Hepatocyte (in vitro differentiated cells): ENCODE data around the gene PTPRD.
"Not testable (repeated sequence)": the region's sequence is repeated elsewhere in the genome, so short reads cannot be mapped to it uniquely, and the experiment has no call there.

Source experiments
- CTCF ChIP-seq: fragments of 200-600 bp; sonication (generic); IDR thresholded peaks from 2 replicates; pipeline ENCODE4 v1.5.1; 2016; ENCODE audit warnings: antibody characterized with exemption, mild to moderate bottlenecking; ENCODE audit not compliant: poor library complexity
- EZH2 ChIP-seq: fragments of 200-600 bp; sonication (generic); IDR thresholded peaks from 2 replicates; pipeline ENCODE4 v1.6.1; 2016; ENCODE audit warnings: antibody characterized with exemption, mild to moderate bottlenecking, borderline replicate concordance
- EZH2phosphoT487 ChIP-seq: fragments of 200-600 bp; sonication (generic); IDR thresholded peaks from one replicate; pipeline ENCODE4 v1.6.1; 2018; ENCODE audit warnings: antibody characterized with exemption, mild to moderate bottlenecking, low read depth, moderate library complexity; ENCODE audit not compliant: unreplicated experiment, severe bottlenecking

- not testable (repeated sequence) for TF ChIP-seq CTCF, EZH2phosphoT487, EZH2
Observed at GRCh38 chr9:10345621-10346020, 267.2 kb downstream of the PTPRD start.
